Transverse colon (tissue), 4 donors: Measurements from ENCODE around the gene IL17B. TPM values are rescaled to one million over a fixed set of nuclear protein-coding genes. Genes with fewer than 3 reads are reported as not detected.

Experiments
- DNase-seq: peaks from one replicate; pipeline ENCODE4 v3.0.0-alpha.2; 2019
- H3K27ac ChIP-seq, 4 donors: fragments of 200-600 bp; sonication (generic); 2 replicates each; pipeline ENCODE4 v1.5.1; 2016 to 2018; ENCODE audit warnings: inconsistent platforms in 4 of 4
- H3K27me3 ChIP-seq: fragments of 200-600 bp; sonication (generic); 2 replicates; pipeline ENCODE4 v1.5.1; 2017; ENCODE audit warnings: inconsistent platforms
- H3K36me3 ChIP-seq, 4 donors: fragments of 200-600 bp; sonication (generic); 2 replicates each; pipeline ENCODE4 v1.5.1; 2017 to 2019; ENCODE audit warnings: inconsistent platforms in 4 of 4
- H3K4me1 ChIP-seq, 4 donors: fragments of 200-600 bp; sonication (generic); 2 replicates each; pipeline ENCODE4 v1.5.1; 2017 to 2020; ENCODE audit warnings: inconsistent platforms in 4 of 4
- H3K4me3 ChIP-seq, 4 donors: fragments of 200-600 bp; sonication (generic); 1 replicate in 1 of 4; 2 replicates in 3 of 4; pipeline versions ENCODE4 v1.5.1 to v1.6.1; 2017 to 2019; ENCODE audit warnings: inconsistent platforms in 4 of 4
- H3K9me3 ChIP-seq, 2 donors: fragments of 200-600 bp; sonication (generic); 2 replicates each; pipeline ENCODE4 v1.5.1; 2017 to 2019; ENCODE audit warnings: inconsistent platforms in 2 of 2
- EP300 ChIP-seq: sonication (generic); formaldehyde crosslinking; IDR thresholded peaks from one replicate; pipeline ENCODE4 v1.6.1; 2017; ENCODE audit warnings: antibody characterized with exemption, low read depth
- POLR2A ChIP-seq: fragments of 450-650 bp; IDR thresholded peaks from one replicate; pipeline ENCODE4 v1.6.1; 2016; ENCODE audit warnings: antibody characterized with exemption, mild to moderate bottlenecking, moderate library complexity
- POLR2AphosphoS5 ChIP-seq, 3 donors: sonication (generic); formaldehyde crosslinking; IDR thresholded peaks; one replicate each; pipeline ENCODE4 v1.6.1; 2016; ENCODE audit warnings: antibody characterized with exemption in 3 of 3
- WGBS, 2 donors: methylation state at CpG; one replicate each; pipeline ENCODE4 v1.1.5; 2018; ENCODE audit warnings: low coverage in 1 of 2; 5-methylcytosine and 5-hydroxymethylcytosine counted together
- in situ Hi-C, 4 donors: fragments of 200-750 bp; cut with MboI; loops; one replicate each; pipeline versions ENCODE4 v1.15.0 to v1.15.1; 2017; ENCODE audit warnings: low sequenced_read_pairs in 3 of 4, low pct_ligation_motif_present in 1 of 4, low pct_unique_long_range_greater_than_20kb in 1 of 4
- intact Hi-C: fragments of 100-400 bp; cut with DNase I; formaldehyde crosslinking; loops from one replicate; pipeline ENCODE4 v1.15.1; 2023; ENCODE audit warnings: low total_unique reads
- total RNA-seq, 4 donors: library from RNA; depleted of rRNA; stranded (reverse); fragments of >200 nt; gene quantifications; one replicate each; pipeline ENCODE4 v1.1.0, GENCODE V29; 2016
- TF ChIP-seq, protein P1 (sequence below), 5 experiments: fragments of 200-600 bp in 3 of 5; fragments of 450-650 bp in 2 of 5; sonication (generic) in 3 of 5; IDR thresholded peaks; 1 replicate in 2 of 5; 2 replicates in 3 of 5; pipeline ENCODE4 v1.5.1; 2016 to 2017; ENCODE audit warnings: antibody characterized with exemption in 5 of 5, inconsistent platforms in 3 of 5, mild to moderate bottlenecking in 2 of 5, moderate library complexity in 1 of 5

The IL17B gene
- total RNA-seq, 4 donors from 2014 or later, result not detected

DNA sequence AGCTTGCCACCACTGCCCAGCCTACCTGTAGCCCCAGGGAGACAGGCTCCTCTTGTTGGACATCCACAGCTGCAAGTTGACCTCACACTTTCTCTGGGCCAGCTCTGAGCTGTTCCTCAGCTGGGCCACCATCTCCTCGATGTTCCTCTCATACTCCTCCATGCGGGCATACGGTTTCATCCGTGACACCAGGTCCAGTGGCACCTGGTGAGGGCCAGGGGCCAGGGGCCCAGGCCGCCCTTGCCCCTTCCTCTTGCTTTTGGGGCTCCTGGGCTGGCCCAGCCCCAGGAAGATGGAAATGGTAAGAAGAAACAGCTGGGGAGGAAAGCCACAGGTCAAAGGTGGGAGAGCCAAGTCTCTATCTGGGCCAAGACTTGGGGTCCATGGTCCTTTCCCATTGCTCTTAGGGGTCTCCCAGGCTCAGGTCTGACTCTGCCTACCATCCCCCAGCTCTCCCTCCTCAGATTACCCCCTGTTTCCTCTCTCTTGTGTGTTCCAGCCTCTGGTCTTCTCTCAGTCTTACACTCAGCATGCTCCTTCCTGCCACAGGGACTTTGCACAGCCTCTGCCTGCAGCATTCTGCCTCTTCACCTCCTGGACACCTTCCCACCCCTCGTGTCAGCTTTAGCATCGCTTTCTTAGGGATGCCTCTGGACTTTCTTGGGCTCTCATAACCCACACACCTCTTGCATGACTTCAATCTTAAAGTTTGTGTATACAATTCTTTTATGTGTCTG is 2.2 kb downstream of the IL17B start:
- DNase-seq, result no peak
- no peak overlapping the region for H3K4me3 ChIP-seq
- no peaks in the 10 kb centered on the region for H3K9me3 ChIP-seq
- H3K4me1 ChIP-seq, result peaks cover 0 to 17% (median 4%) of the 10 kb centered on the region in 4 donors
- H3K27me3 ChIP-seq, result no peaks in the 10 kb centered on the region
- H3K36me3 ChIP-seq, result no peaks in the 10 kb centered on the region
- no peak overlapping the region for H3K27ac ChIP-seq
- in situ Hi-C loops, result loop anchor here in 2 of 4 donors (10.0 kb wide), 2 partner anchors 62 to 178 kb away; partner anchors contain the start of gene CSNK1A1 (in 1 of the 2)
- intact Hi-C loops, result loop anchor here (10.0 kb wide), 1 partner anchor 188 kb away; no protein-coding TSS in a partner anchor
- WGBS, 2 donors, result 96 to 100% methylated on average over 3 to 7 of the region's 7 CpGs
- TF ChIP-seq, protein P1, sequence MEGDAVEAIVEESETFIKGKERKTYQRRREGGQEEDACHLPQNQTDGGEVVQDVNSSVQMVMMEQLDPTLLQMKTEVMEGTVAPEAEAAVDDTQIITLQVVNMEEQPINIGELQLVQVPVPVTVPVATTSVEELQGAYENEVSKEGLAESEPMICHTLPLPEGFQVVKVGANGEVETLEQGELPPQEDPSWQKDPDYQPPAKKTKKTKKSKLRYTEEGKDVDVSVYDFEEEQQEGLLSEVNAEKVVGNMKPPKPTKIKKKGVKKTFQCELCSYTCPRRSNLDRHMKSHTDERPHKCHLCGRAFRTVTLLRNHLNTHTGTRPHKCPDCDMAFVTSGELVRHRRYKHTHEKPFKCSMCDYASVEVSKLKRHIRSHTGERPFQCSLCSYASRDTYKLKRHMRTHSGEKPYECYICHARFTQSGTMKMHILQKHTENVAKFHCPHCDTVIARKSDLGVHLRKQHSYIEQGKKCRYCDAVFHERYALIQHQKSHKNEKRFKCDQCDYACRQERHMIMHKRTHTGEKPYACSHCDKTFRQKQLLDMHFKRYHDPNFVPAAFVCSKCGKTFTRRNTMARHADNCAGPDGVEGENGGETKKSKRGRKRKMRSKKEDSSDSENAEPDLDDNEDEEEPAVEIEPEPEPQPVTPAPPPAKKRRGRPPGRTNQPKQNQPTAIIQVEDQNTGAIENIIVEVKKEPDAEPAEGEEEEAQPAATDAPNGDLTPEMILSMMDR (IDR thresholded peaks at IDR 0.05), result no peak
- no peak for TF ChIP-seq POLR2A
- TF ChIP-seq EP300, result no peak
- TF ChIP-seq POLR2AphosphoS5 (IDR thresholded peaks at IDR 0.05), result no peak

DNA sequence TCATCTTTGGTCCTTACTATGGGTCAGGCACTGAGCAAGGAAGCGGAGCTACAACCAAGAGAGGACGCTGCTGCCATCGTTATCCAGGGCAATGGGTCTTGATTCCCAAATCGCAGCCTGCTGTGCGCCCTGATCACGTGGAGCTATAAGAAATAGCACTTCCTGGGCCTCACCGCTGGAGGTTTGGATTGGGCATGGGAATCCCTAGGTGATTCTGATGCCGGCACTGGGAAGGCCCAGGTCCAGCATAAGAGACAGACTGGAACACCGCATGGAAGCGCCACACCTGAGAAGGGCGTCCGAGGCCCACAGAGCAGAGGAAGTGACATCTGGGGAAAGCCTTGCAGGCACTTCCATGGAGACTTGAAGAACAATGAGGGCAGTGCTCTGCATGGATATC is 3.0 kb downstream of the IL17B start:
- WGBS, 2 donors, result 99% methylated on average over 12 of the region's 12 CpGs; no CpG with 5 or more reads in 1 of the 2 donors

DNA sequence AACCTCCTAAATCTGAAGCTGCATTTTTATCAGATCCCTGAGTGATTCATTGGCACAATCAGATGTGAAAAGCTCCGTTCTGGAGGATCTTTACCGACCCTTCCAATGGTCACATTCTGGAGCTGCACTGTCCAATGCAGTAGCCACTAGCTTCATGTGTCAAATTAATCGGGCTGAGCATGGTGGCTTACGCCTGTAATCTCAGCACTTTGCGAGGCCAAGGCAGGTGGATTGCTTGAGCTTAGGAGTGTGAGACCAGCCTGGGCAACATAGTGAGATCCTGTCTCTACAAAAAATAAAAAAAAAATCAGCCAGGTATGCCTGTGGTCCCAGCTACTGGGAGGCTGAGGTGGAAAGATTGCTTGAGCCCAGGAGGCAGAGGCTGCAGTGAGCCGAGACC is 3.7 kb downstream of the IL17B start:
- TF ChIP-seq EP300, result no peak
- TF ChIP-seq, protein P1 (IDR thresholded peaks at IDR 0.05), result no peak
- no peak for TF ChIP-seq POLR2A
- TF ChIP-seq POLR2AphosphoS5 (IDR thresholded peaks at IDR 0.05), result no peak
- 85 to 90% methylated on average over 1 to 6 of the region's 6 CpGs for WGBS, 2 donors
- Histone ChIP-seq H3K27ac (no peak overlapping the region), H3K27me3 (no peaks in the 10 kb centered on the region), H3K9me3 (no peaks in the 10 kb centered on the region), H3K4me1 (peaks cover 0 to 11% (median 8%) of the 10 kb centered on the region in 4 donors), H3K4me3 (no peak overlapping the region), H3K36me3 (no peaks in the 10 kb centered on the region)
- intact Hi-C loops (loop anchor here (10.0 kb wide), 1 partner anchor 189 kb away; no protein-coding TSS in a partner anchor), in situ Hi-C loops (loop anchor here in 2 of 4 donors (10.0 kb wide), 2 partner anchors 61 to 179 kb away; partner anchors contain the start of gene CSNK1A1 (in 1 of the 2))
- DNase-seq, result no peak

More for the DNA sequence above, 3.0 kb downstream of the IL17B start:
- no peak for TF ChIP-seq EP300
- TF ChIP-seq, protein P1 (IDR thresholded peaks at IDR 0.05), result no peak
- TF ChIP-seq POLR2AphosphoS5 (IDR thresholded peaks at IDR 0.05), result no peak
- TF ChIP-seq POLR2A, result no peak
- intact Hi-C loops, result loop anchor here (10.0 kb wide), 1 partner anchor 189 kb away; no protein-coding TSS in a partner anchor
- no peak overlapping the region for H3K27ac ChIP-seq
- no peaks in the 10 kb centered on the region for H3K36me3 ChIP-seq
- no peaks in the 10 kb centered on the region for H3K9me3 ChIP-seq
- no peak for DNase-seq
- H3K4me1 ChIP-seq, result peaks cover 0 to 10% (median 7%) of the 10 kb centered on the region in 4 donors
- in situ Hi-C loops, result loop anchor here in 2 of 4 donors (10.0 kb wide), 2 partner anchors 61 to 179 kb away; partner anchors contain the start of gene CSNK1A1 (in 1 of the 2)
- H3K4me3 ChIP-seq, result no peak overlapping the region
- no peaks in the 10 kb centered on the region for H3K27me3 ChIP-seq

DNA sequence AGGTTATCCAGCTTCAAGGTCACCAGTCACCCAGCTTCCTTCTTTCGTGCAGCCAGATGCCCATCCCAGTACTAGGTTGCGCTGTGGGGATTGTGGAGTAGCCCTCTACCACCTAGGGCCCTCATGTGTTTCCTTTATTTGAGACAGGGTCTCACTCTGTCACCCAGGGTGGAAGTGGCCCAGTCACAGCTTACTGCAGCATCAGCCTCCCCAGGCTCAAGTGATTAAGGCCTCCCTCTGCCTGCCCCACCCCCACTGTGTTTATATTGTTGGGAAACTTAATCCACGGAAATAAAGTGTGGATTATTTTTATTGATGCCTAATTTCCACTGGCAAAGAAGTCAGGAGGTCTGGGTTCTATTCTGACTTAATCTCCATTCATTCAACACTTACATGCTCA is 4.3 kb downstream of the IL17B start:
- WGBS, 2 donors, result 60 to 71% methylated on average over 1 to 3 of the region's 3 CpGs
- intact Hi-C loops (loop anchor here (10.0 kb wide), 1 partner anchor 190 kb away; no protein-coding TSS in a partner anchor), in situ Hi-C loops (loop anchor here in 2 of 4 donors (10.0 kb wide), 2 partner anchors 60 to 180 kb away; partner anchors contain the start of gene CSNK1A1 (in 1 of the 2))
- Histone ChIP-seq H3K27ac (no peak overlapping the region), H3K4me3 (no peak overlapping the region), H3K27me3 (no peaks in the 10 kb centered on the region), H3K36me3 (no peaks in the 10 kb centered on the region), H3K9me3 (no peaks in the 10 kb centered on the region), H3K4me1 (peaks cover 0 to 10% (median 7%) of the 10 kb centered on the region in 4 donors)
- no peak for DNase-seq
- TF ChIP-seq POLR2AphosphoS5 (IDR thresholded peaks at IDR 0.05) (no peak), POLR2A (no peak), EP300 (no peak)
- TF ChIP-seq, protein P1 (IDR thresholded peaks at IDR 0.05), result no peak
